Measurements from ENCODE around the gene MACROD1. TPM values are rescaled to one million over a fixed set of nuclear protein-coding genes. Genes with fewer than 3 reads are reported as not detected.
A peak's percentile ranks its signal among the peaks of the same experiment; 100 is the strongest.

Gene MACROD1
- total RNA-seq, 1 donor from 2014 or later = 9.3 TPM

- DNase-seq (ENCODE audit: low read depth) = no peak
These were observed 12.8 kb downstream of the MACROD1 start for GRCh38 chr11:64152841-64153691.

DNA sequence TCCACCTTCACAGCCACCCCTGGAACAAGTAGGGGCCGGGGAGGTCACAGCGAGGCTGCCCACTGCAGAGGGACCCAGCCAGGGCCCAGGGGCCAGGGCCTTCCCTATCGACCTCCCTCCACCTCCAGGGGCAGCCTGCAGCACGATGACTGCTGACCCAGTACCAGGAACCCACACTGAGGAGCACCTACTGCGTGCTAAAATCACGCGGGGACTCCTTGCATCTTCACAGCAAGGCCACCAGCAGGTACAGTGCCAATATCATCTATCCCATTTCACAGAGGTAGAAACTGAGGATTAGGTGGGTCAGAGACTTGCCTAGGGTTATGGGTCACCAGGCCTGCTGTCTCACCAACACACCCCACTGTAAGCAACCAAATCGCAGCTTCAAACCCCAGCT, 14.6 kb downstream of the MACROD1 start:
- DNase-seq (ENCODE audit: low read depth) = no peak

DNA sequence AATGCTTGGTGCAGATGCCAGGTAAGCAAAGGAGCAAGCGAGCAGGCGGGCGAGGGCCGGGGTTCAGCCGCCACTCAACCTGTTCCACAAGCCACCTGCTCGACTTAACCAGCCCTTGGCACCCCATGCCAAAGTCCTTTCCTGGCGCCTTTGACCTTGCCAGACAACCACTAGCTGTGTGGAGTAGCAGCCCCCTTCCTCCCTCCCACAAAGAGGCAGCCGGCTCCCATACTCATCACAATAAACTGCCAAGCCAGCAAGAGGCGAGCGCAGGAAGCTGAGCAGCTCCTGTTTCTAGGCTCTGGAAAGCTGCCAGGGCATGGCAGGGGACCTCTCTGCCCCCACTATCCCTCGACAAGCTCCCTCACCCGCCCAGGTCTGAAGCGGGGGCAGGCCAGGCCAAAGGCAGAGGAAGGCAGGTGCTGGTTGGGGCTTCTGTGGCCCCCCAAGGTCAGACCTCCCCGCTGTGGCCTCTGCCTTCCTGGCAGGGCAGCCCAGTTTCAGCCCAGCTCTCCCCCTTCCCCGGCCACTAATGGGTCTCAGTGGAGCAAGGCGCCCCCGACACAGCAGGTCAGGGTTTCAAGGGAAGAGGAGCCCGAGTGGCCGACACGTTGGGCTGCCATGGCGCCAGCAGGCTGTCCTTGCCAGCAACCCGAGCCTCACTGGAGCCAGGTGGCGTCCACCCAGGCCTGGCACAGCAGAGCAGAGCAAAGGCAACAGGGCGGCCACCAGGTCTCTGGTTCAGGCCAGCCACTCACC, 15.3 kb downstream of the MACROD1 start:
- no peak for DNase-seq (ENCODE audit: low read depth)

- no peak for DNase-seq (ENCODE audit: low read depth)
These were observed 15.9 kb downstream of the MACROD1 start for GRCh38 chr11:64150051-64150450.

- no peak for DNase-seq (ENCODE audit: low read depth)
These were observed 16.8 kb downstream of the MACROD1 start for GRCh38 chr11:64148917-64149617.

- DNase-seq (ENCODE audit: low read depth) = no peak
These were observed 17.5 kb downstream of the MACROD1 start for GRCh38 chr11:64148226-64148916.

DNA sequence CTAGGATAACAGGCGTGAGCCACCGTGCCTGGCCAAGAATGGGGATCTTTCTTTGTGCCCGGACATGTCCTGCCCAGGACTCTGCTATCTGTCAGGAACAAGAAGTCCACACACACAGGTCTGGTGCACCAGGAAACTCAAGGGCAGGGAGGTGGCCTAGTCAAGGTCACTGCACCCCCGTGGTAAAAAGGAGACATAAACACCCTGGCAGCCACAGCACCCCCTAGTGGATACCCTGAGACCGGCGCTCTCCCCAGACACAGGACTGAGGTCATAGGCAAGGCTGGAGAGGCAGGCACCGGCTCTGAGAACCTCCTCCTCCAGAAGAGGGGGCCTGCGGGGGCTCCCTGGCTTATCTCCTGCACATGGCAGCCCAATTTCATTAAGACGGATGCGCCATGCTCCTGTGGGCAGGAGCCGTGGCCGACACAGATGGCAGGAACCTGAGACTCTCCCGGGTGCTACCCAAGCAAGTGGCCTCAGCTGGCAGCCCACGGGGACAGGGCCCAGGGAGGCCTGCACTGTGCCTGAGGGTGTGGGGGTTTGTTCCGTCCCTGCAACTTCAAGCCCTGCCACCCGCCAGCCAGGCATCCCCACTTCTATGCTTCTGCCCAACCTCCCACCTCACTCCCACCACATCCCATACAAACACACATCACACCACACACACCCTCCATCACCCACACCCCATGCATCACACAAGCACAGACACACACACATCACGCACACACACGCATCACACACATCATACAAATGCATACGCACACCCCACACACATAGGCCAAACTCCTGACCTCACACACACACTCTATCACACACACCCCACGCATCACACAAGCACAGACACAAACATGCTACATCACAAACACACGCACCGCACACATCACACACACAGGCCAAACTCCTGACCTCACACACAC, 19.6 kb downstream of the MACROD1 start:
- DNase-seq (ENCODE audit: low read depth) = no peak

DNA sequence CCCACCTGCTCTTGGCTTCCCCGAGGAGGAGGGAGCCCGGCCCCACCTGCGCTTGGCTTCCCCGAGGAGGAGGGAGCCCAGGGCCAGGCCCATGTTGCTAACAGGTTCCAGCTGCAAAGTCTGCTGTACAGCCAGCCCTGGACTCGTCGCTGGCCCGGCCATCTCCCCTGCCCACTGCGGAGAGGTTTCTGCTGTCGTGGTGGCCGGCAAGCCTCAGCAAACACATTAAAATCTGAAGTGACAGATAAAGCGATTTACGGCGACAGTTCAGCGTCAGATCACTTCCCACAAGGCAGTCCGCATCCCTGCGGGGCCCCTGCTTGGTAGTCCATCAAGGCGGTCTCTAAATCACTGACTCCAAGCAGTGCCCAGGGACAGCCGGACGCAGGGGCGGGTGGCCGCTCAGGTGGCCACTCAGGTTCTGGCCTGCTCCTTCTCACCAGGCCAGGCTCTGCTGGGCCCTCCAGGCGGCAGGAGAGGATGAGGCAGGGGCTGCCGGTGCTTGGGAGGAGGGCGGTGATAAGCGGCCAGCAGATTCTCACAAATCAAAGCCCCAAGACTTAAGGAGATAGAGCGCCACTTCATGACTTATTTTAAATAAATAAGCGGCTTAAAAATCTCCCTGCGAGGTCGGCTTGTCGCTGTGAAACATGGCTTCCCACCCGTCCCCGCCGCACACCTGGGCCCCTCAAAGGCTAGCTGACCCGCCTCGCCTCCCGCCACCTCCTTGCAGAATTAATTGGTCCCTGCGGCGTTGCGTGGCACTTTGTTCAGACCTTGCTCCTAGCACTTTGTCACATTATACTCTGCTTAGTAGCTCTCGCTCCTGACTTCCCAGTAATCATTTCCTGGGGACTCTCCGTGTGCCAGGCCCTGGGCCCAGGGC, 21.1 kb downstream of the MACROD1 start:
- no peak for DNase-seq (ENCODE audit: low read depth)

GRCh38 chr11:64141081-64141783, 24.7 kb downstream of the MACROD1 start:
- peak; percentile 86 for DNase-seq (ENCODE audit: low read depth)

GRCh38 chr11:64140082-64140481, 25.8 kb downstream of the MACROD1 start:
- no peak for DNase-seq (ENCODE audit: low read depth)

GRCh38 chr11:64139049-64139448, 26.9 kb downstream of the MACROD1 start:
- DNase-seq (ENCODE audit: low read depth) = no peak

- DNase-seq (ENCODE audit: low read depth) = no peak
These were observed 27.5 kb downstream of the MACROD1 start for GRCh38 chr11:64138398-64138797.

- DNase-seq (ENCODE audit: low read depth) = no peak
These were observed 29.0 kb downstream of the MACROD1 start for GRCh38 chr11:64136765-64137441.

DNA sequence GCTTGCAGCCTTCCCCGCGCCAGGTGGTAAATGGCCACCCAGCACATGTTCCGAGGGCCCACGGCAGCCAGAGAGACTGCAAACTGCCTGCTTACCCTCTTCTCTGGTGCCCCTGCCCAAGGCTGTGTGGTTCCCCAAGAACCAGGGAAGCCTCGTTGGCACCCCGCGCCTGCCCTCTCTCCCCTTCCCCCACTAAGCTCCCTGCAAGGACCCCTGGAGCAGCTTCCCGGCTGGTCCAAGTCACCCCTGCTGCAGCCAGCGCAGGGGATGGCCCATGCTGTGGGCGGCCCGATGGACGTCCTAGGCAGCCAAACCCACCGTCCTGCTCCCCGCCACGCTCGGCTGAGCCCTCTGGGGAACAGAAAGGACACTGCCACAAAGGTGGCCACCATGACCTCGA, 30.2 kb downstream of the MACROD1 start:
- no peak for DNase-seq (ENCODE audit: low read depth)

GRCh38 chr11:64134963-64135362, 30.9 kb downstream of the MACROD1 start:
- DNase-seq (ENCODE audit: low read depth) = no peak

- DNase-seq (ENCODE audit: low read depth) = no peak
These were observed 32.8 kb downstream of the MACROD1 start for GRCh38 chr11:64132982-64133705.

GRCh38 chr11:64132191-64132771, 33.6 kb downstream of the MACROD1 start:
- no peak for DNase-seq (ENCODE audit: low read depth)
